Measurements from ENCODE around the gene EEF1B2.

EEF1B2 gene

DNA sequence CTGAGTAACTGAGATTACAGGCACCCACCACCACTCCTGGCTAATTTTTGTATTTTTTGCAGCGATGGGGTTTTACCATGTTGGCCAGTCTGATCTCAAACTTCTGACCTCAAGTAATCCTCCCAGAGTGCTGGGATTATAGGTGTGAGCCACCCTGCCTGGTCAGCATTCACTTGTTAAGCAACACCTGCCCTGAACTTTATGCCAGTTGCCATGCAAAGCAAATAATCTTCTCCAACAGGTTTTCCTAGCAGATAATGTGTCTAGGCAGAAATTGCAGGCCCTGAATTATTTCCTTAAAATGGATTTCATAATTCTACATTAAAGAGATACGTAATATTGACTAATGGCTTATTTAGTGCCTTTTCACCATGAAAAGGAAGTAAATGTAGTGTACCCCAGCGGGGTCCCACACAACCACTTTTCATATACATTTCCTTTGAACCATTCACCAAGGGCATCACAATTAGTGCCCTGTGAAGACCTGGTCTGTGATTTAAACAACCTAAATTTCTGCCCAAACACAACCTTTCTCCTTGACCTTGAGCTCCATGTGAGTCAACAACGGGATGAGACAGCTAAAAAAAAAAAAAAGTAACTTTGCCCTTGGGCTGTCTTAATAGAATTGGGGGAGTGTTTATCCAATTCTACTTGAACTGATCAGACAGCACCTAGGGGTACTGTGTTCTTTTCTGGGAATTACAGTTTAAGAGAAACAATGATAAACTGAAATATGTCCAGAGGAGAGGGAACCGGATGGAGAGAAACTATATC lies 41.6 kb downstream of the EEF1B2 start:
- TF ChIP-seq SIN3A (IDR thresholded peaks at IDR 0.05; ENCODE audit: borderline replicate concordance, insufficient read depth, low read length) (no peak), TAF1 (IDR thresholded peaks at IDR 0.05; ENCODE audit: borderline replicate concordance, insufficient read depth, low read length) (no peak), FOXP2 (optimal IDR thresholded peaks at IDR 0.05; ENCODE audit: borderline replicate concordance, extremely low read depth, extremely low read length, insufficient read depth) (no peak), POLR2AphosphoS5 (IDR thresholded peaks at IDR 0.05; ENCODE audit: low read depth, low read length) (no peak)
- TF ChIP-seq, protein P1, sequence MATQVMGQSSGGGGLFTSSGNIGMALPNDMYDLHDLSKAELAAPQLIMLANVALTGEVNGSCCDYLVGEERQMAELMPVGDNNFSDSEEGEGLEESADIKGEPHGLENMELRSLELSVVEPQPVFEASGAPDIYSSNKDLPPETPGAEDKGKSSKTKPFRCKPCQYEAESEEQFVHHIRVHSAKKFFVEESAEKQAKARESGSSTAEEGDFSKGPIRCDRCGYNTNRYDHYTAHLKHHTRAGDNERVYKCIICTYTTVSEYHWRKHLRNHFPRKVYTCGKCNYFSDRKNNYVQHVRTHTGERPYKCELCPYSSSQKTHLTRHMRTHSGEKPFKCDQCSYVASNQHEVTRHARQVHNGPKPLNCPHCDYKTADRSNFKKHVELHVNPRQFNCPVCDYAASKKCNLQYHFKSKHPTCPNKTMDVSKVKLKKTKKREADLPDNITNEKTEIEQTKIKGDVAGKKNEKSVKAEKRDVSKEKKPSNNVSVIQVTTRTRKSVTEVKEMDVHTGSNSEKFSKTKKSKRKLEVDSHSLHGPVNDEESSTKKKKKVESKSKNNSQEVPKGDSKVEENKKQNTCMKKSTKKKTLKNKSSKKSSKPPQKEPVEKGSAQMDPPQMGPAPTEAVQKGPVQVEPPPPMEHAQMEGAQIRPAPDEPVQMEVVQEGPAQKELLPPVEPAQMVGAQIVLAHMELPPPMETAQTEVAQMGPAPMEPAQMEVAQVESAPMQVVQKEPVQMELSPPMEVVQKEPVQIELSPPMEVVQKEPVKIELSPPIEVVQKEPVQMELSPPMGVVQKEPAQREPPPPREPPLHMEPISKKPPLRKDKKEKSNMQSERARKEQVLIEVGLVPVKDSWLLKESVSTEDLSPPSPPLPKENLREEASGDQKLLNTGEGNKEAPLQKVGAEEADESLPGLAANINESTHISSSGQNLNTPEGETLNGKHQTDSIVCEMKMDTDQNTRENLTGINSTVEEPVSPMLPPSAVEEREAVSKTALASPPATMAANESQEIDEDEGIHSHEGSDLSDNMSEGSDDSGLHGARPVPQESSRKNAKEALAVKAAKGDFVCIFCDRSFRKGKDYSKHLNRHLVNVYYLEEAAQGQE (IDR thresholded peaks at IDR 0.05; ENCODE audit: insufficient read depth in 1 of 2, low read depth in 2 of 2, low read length in 2 of 2), result no peak

DNA sequence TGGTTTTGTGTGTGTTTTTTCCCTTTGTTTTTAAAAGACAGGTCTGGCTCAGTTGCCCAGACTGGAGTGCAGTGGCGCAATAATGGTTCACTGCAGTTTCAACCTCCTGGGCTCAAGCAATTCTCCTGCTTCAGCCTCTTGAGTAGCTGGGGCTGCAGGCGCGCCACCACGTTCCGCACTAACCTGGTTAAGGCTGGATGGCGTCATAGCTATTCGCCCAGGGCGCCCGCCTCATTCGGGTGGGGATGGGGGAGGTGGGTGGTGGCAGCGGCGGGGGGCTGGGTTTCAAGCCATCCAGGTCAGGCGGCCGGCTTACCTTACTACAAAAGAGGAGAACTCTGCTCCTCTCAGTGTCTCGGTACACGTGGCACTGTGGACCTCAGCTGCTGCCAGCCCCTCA lies 42.8 kb downstream of the EEF1B2 start:
- no peak for TF ChIP-seq FOXP2 (optimal IDR thresholded peaks at IDR 0.05; ENCODE audit: borderline replicate concordance, extremely low read depth, extremely low read length, insufficient read depth)
- TF ChIP-seq SIN3A (IDR thresholded peaks at IDR 0.05; ENCODE audit: borderline replicate concordance, insufficient read depth, low read length), result no peak
- TF ChIP-seq, protein P1 (IDR thresholded peaks at IDR 0.05; ENCODE audit: insufficient read depth in 1 of 2, low read depth in 2 of 2, low read length in 2 of 2), result no peak
- no peak for TF ChIP-seq POLR2AphosphoS5 (IDR thresholded peaks at IDR 0.05; ENCODE audit: low read depth, low read length)
- no peak for TF ChIP-seq TAF1 (IDR thresholded peaks at IDR 0.05; ENCODE audit: borderline replicate concordance, insufficient read depth, low read length)

DNA sequence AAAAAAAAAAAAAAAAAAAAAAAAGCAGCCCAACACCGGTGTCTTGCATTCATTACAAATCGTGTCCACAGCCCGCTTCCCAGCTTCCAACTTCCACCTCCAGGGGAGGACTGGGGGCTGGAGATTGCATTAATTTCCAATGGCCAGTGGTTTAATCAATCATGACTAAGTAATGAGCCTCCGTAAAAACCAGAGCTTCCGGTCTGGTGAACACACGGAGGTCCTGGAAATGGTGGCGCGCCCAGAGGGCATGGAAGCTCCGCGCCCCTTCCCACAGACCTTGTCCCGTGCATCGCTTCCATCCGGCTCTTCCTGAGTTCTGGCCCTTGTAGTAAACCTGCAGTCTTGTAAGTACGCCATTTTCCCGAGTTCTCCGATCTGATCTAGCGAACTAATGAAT lies 43.6 kb downstream of the EEF1B2 start:
- TF ChIP-seq SIN3A (IDR thresholded peaks at IDR 0.05; ENCODE audit: borderline replicate concordance, insufficient read depth, low read length) (no peak), POLR2AphosphoS5 (IDR thresholded peaks at IDR 0.05; ENCODE audit: low read depth, low read length) (no peak), FOXP2 (optimal IDR thresholded peaks at IDR 0.05; ENCODE audit: borderline replicate concordance, extremely low read depth, extremely low read length, insufficient read depth) (no peak), TAF1 (IDR thresholded peaks at IDR 0.05; ENCODE audit: borderline replicate concordance, insufficient read depth, low read length) (no peak)
- TF ChIP-seq, protein P1 (IDR thresholded peaks at IDR 0.05; ENCODE audit: insufficient read depth in 1 of 2, low read depth in 2 of 2, low read length in 2 of 2), result no peak

DNA sequence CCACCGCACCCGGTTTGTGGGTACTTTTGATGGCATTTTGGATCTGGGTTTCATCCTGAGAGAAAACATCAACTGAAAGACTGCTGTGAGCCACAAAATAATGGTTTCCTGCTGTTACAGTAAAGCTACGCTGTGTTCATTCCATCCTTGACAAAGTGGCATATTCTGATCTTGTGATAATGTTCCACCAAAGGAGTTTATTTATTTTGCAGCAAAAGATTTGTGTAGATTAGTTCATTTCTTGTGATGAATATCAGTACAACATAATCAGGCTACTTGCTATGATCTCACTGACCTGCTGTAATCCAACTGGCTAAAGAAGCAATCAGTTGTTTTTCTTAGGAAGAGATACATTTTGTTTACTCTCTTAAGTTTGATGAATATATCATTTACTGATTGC lies 45.0 kb downstream of the EEF1B2 start:
- TF ChIP-seq, protein P1 (IDR thresholded peaks at IDR 0.05; ENCODE audit: insufficient read depth in 1 of 2, low read depth in 2 of 2, low read length in 2 of 2), result no peak
- no peak for TF ChIP-seq TAF1 (IDR thresholded peaks at IDR 0.05; ENCODE audit: borderline replicate concordance, insufficient read depth, low read length)
- no peak for TF ChIP-seq FOXP2 (optimal IDR thresholded peaks at IDR 0.05; ENCODE audit: borderline replicate concordance, extremely low read depth, extremely low read length, insufficient read depth)
- no peak for TF ChIP-seq POLR2AphosphoS5 (IDR thresholded peaks at IDR 0.05; ENCODE audit: low read depth, low read length)
- no peak for TF ChIP-seq SIN3A (IDR thresholded peaks at IDR 0.05; ENCODE audit: borderline replicate concordance, insufficient read depth, low read length)
